HEK293 (cell line): ENCODE data around the gene JAM3.

ENCODE experiments used
- CTCF ChIA-PET: fragments of 350-600 bp; formaldehyde crosslinking; extraction: SDS; loops from one replicate; lab custom pipeline; 2021; ENCODE audit warnings: antibody characterized with exemption; lab: Yijun Ruan, JAX
- POLR2A ChIA-PET: fragments of 300-600 bp; formaldehyde crosslinking; extraction: SDS; loops from one replicate; lab custom pipeline; 2020; ENCODE audit warnings: antibody characterized with exemption, inconsistent platforms; lab: Yijun Ruan, JAX
- H3K27ac ChIP-seq: fragments of 200-500 bp; sonication (Bioruptor generic); 2 replicates; pipeline ENCODE4 v1.5.1; 2014; ENCODE audit warnings: low read depth, low read length, control low read depth, inconsistent platforms; ENCODE audit errors: extremely low read depth
- H3K36me3 ChIP-seq, 2 experiments: fragments of 200-500 bp in 1 of 2; sonication (Bioruptor generic) in 1 of 2; 1 replicate in 1 of 2; 2 replicates in 1 of 2; pipeline ENCODE4 v1.5.1; 2014 to 2017; ENCODE audit warnings: inconsistent platforms in 2 of 2, low read length in 2 of 2; ENCODE audit not compliant: control insufficient read depth in 2 of 2, insufficient read depth in 1 of 2
- H3K4me1 ChIP-seq: fragments of 200-500 bp; sonication (Bioruptor generic); 2 replicates; pipeline ENCODE4 v1.5.1; 2014; ENCODE audit warnings: mild to moderate bottlenecking, low read length, inconsistent platforms; ENCODE audit not compliant: control insufficient read depth, insufficient read depth
- H3K4me3 ChIP-seq: 2 replicates; pipeline ENCODE4 v1.5.1; 2011; ENCODE audit warnings: low read depth, mild to moderate bottlenecking, control low read depth, low read length, moderate library complexity
- H3K9me3 ChIP-seq: fragments of 200-500 bp; sonication (Bioruptor generic); 2 replicates; pipeline ENCODE4 v1.5.1; 2014; ENCODE audit warnings: low read depth, low read length, inconsistent platforms; ENCODE audit not compliant: control insufficient read depth, insufficient read depth
- ZBTB10 ChIP-seq: fragments of 450-650 bp; formaldehyde crosslinking; IDR thresholded peaks from 2 replicates; pipeline ENCODE4 v1.5.1; 2016; ENCODE audit warnings: missing biosample characterization, missing genetic modification characterization
- ZIC2 ChIP-seq: fragments of 450-650 bp; formaldehyde crosslinking; IDR thresholded peaks from 2 replicates; pipeline ENCODE4 v1.5.1; 2016; ENCODE audit warnings: missing biosample characterization, missing genetic modification characterization
- ZNF114 ChIP-seq: fragments of 450-650 bp; formaldehyde crosslinking; IDR thresholded peaks from 2 replicates; pipeline ENCODE4 v1.5.0; 2017; ENCODE audit warnings: missing biosample characterization, missing genetic modification characterization
- ZNF121 ChIP-seq: fragments of 450-650 bp; formaldehyde crosslinking; IDR thresholded peaks from 2 replicates; pipeline ENCODE4 v1.5.1; 2016; ENCODE audit warnings: missing biosample characterization, missing genetic modification characterization
- ZNF211 ChIP-seq: fragments of 450-650 bp; formaldehyde crosslinking; IDR thresholded peaks from 2 replicates; pipeline ENCODE4 v1.5.1; 2016; ENCODE audit warnings: low read depth, missing biosample characterization, missing genetic modification characterization
- ZNF366 ChIP-seq: fragments of 450-650 bp; formaldehyde crosslinking; conservative IDR thresholded peaks from 2 replicates; pipeline ENCODE4 v1.5.1; 2016; ENCODE audit warnings: missing biosample characterization, missing genetic modification characterization
- ZNF391 ChIP-seq: fragments of 450-650 bp; formaldehyde crosslinking; IDR thresholded peaks from 2 replicates; pipeline ENCODE4 v1.5.1; 2016; ENCODE audit warnings: low read depth, missing biosample characterization, missing genetic modification characterization, borderline replicate concordance
- ZNF692 ChIP-seq: fragments of 450-650 bp; formaldehyde crosslinking; IDR thresholded peaks from 2 replicates; pipeline ENCODE4 v1.5.1; 2016; ENCODE audit warnings: missing biosample characterization, missing genetic modification characterization
- ZSCAN30 ChIP-seq: fragments of 450-650 bp; IDR thresholded peaks from 2 replicates; pipeline ENCODE4 v1.5.1; 2018; ENCODE audit warnings: missing biosample characterization, mild to moderate bottlenecking, missing genetic modification characterization, moderate library complexity

The JAM3 gene

GRCh38 chr11:134145715-134146114 lies 76.8 kb downstream of the JAM3 start:
- POLR2A ChIA-PET = no interaction called here
- peaks cover 0 to 78% of the 10 kb centered on the region in 2 experiments; a peak in 2 of 3 replicates for H3K36me3 ChIP-seq
- TF ChIP-seq ZBTB10 (tag by site-specific recombination) (no peak), ZIC2 (tag by site-specific recombination) (no peak)
- TF ChIP-seq, all 188 proteins: peak for 0
- H3K27ac ChIP-seq = no peak overlapping the region
- no peak overlapping the region for H3K4me3 ChIP-seq
- no peaks in the 10 kb centered on the region for H3K4me1 ChIP-seq
- no peaks in the 10 kb centered on the region; the same call in 1 of the 2 replicates for H3K9me3 ChIP-seq
- CTCF ChIA-PET = interaction anchor here (0.5 to 2.0 kb wide), 2 partner anchors 9 to 96 kb away, joined by 3 to 8 read pairs; no protein-coding TSS in a partner anchor

- ChIA-PET CTCF (interaction anchor here (0.6 kb wide), 1 partner anchor 9 kb away, joined by 3 read pairs; no protein-coding TSS in a partner anchor), POLR2A (interaction anchor here (0.6 kb wide), 1 partner anchor 107 kb away, joined by 6 read pairs; no protein-coding TSS in a partner anchor)
- no peaks in the 10 kb centered on the region for H3K4me1 ChIP-seq
- H3K36me3 ChIP-seq = peaks cover 0 to 80% of the 10 kb centered on the region in 2 experiments; a peak in 2 of 3 replicates
- no peak overlapping the region for H3K4me3 ChIP-seq
- no peak overlapping the region for H3K27ac ChIP-seq
- TF ChIP-seq ZNF114 (tag by site-specific recombination) (no peak), ZNF121 (peak; percentile 72; the same call in 1 of the 2 replicates), ZNF692 (tag by site-specific recombination) (no peak), ZNF366 (tag by site-specific recombination) (no peak)
- H3K9me3 ChIP-seq = no peaks in the 10 kb centered on the region; the same call in 1 of the 2 replicates
These were observed 77.7 kb downstream of the JAM3 start for GRCh38 chr11:134146598-134146997.

GRCh38 chr11:134149371-134149770 lies 80.5 kb downstream of the JAM3 start:
- H3K27ac ChIP-seq = no peak overlapping the region
- H3K4me1 ChIP-seq = no peaks in the 10 kb centered on the region
- peaks cover 0 to 94% of the 10 kb centered on the region in 2 experiments; a peak in 2 of 3 replicates for H3K36me3 ChIP-seq
- H3K4me3 ChIP-seq = no peak overlapping the region
- CTCF ChIA-PET = interaction anchor here (1.1 kb wide), 1 partner anchor 10 kb away, joined by 3 read pairs; no protein-coding TSS in a partner anchor
- H3K9me3 ChIP-seq = no peaks in the 10 kb centered on the region
- no peak for TF ChIP-seq ZNF211 (tag by site-specific recombination)
- TF ChIP-seq ZNF391 (tag by site-specific recombination) = no peak
- POLR2A ChIA-PET = no interaction called here

GRCh38 chr11:134150195-134150903 lies 81.5 kb downstream of the JAM3 start:
- CTCF ChIA-PET = interaction anchor here (0.6 to 1.1 kb wide), 3 partner anchors 11 to 882 kb away, joined by 3 to 6 read pairs (median 3); no protein-coding TSS in a partner anchor
- Histone ChIP-seq H3K4me3 (no peak overlapping the region), H3K27ac (no peak overlapping the region), H3K36me3 (peaks cover 0 to 94% of the 10 kb centered on the region in 2 experiments; a peak in 2 of 3 replicates), H3K4me1 (no peaks in the 10 kb centered on the region), H3K9me3 (no peaks in the 10 kb centered on the region)
- POLR2A ChIA-PET = no interaction called here
- TF ChIP-seq ZSCAN30 (tag by site-specific recombination) = no peak
- TF ChIP-seq, all 188 proteins: peak for 0
